ENCODE results near the gene OTULIN.

Gene OTULIN

GRCh38 chr5:14674983-14675854 lies 10.7 kb downstream of the OTULIN start:
- H3K4me3 Mint-ChIP-seq = peak overlapping the region; percentile 65

GRCh38 chr5:14675865-14676300 lies 11.4 kb downstream of the OTULIN start:
- Mint-ChIP-seq H3K4me3 (peak overlapping the region; percentile 65), H3K4me1 (ENCODE audit: low read depth) (peaks cover 60% of the 10 kb centered on the region), H3K36me3 (ENCODE audit: low read depth) (peaks cover 51% of the 10 kb centered on the region), H3K27me3 (ENCODE audit: low read depth) (no peaks in the 10 kb centered on the region), H3K27ac (peak overlapping the region; percentile 82), H3K9me3 (no peaks in the 10 kb centered on the region)
- DNase-seq (ENCODE audit: low spot score) = no peak

More at GRCh38 chr5:14674983-14675854, 10.7 kb downstream of the OTULIN start:
- Mint-ChIP-seq H3K36me3 (ENCODE audit: low read depth) (peaks cover 48% of the 10 kb centered on the region), H3K27me3 (ENCODE audit: low read depth) (no peaks in the 10 kb centered on the region), H3K4me1 (ENCODE audit: low read depth) (peaks cover 64% of the 10 kb centered on the region), H3K9me3 (no peaks in the 10 kb centered on the region), H3K27ac (peak overlapping the region; percentile 82)
- no peak for DNase-seq (ENCODE audit: low spot score)

GRCh38 chr5:14676320-14676719 lies 11.8 kb downstream of the OTULIN start:
- H3K36me3 Mint-ChIP-seq (ENCODE audit: low read depth) = peaks cover 50% of the 10 kb centered on the region
- DNase-seq (ENCODE audit: low spot score) = no peak
- H3K27ac Mint-ChIP-seq = peak overlapping the region; percentile 82
- no peaks in the 10 kb centered on the region for H3K9me3 Mint-ChIP-seq
- H3K4me1 Mint-ChIP-seq (ENCODE audit: low read depth) = peaks cover 56% of the 10 kb centered on the region
- H3K4me3 Mint-ChIP-seq = peak overlapping the region; percentile 65
- no peaks in the 10 kb centered on the region for H3K27me3 Mint-ChIP-seq (ENCODE audit: low read depth)

- Mint-ChIP-seq H3K9me3 (no peaks in the 10 kb centered on the region), H3K4me3 (no peak overlapping the region), H3K36me3 (ENCODE audit: low read depth) (peaks cover 59% of the 10 kb centered on the region), H3K4me1 (ENCODE audit: low read depth) (peaks cover 37% of the 10 kb centered on the region), H3K27me3 (ENCODE audit: low read depth) (no peaks in the 10 kb centered on the region), H3K27ac (no peak overlapping the region)
- DNase-seq (ENCODE audit: low spot score) = no peak
Measured at GRCh38 chr5:14678773-14679334, 14.3 kb downstream of the OTULIN start.

GRCh38 chr5:14679595-14679994 lies 15.1 kb downstream of the OTULIN start:
- H3K27ac Mint-ChIP-seq = no peak overlapping the region
- no peaks in the 10 kb centered on the region for H3K27me3 Mint-ChIP-seq (ENCODE audit: low read depth)
- DNase-seq (ENCODE audit: low spot score) = no peak
- H3K4me3 Mint-ChIP-seq = no peak overlapping the region
- peaks cover 54% of the 10 kb centered on the region for H3K36me3 Mint-ChIP-seq (ENCODE audit: low read depth)
- H3K9me3 Mint-ChIP-seq = no peaks in the 10 kb centered on the region
- H3K4me1 Mint-ChIP-seq (ENCODE audit: low read depth) = peaks cover 33% of the 10 kb centered on the region

GRCh38 chr5:14681236-14681752 lies 16.8 kb downstream of the OTULIN start:
- DNase-seq (ENCODE audit: low spot score) = no peak
- H3K4me1 Mint-ChIP-seq (ENCODE audit: low read depth) = peaks cover 25% of the 10 kb centered on the region
- H3K27ac Mint-ChIP-seq = no peak overlapping the region
- no peak overlapping the region for H3K4me3 Mint-ChIP-seq
- H3K27me3 Mint-ChIP-seq (ENCODE audit: low read depth) = no peaks in the 10 kb centered on the region
- no peaks in the 10 kb centered on the region for H3K9me3 Mint-ChIP-seq
- H3K36me3 Mint-ChIP-seq (ENCODE audit: low read depth) = peaks cover 50% of the 10 kb centered on the region

GRCh38 chr5:14683906-14684455 lies 19.5 kb downstream of the OTULIN start:
- DNase-seq (ENCODE audit: low spot score) = no peak
- no peak overlapping the region for H3K27ac Mint-ChIP-seq
- H3K4me1 Mint-ChIP-seq (ENCODE audit: low read depth) = peaks cover 18% of the 10 kb centered on the region
- H3K4me3 Mint-ChIP-seq = no peak overlapping the region
- peaks cover 56% of the 10 kb centered on the region for H3K36me3 Mint-ChIP-seq (ENCODE audit: low read depth)
- no peaks in the 10 kb centered on the region for H3K27me3 Mint-ChIP-seq (ENCODE audit: low read depth)
- no peaks in the 10 kb centered on the region for H3K9me3 Mint-ChIP-seq

GRCh38 chr5:14684757-14685156 lies 20.2 kb downstream of the OTULIN start:
- no peak for DNase-seq (ENCODE audit: low spot score)
- Mint-ChIP-seq H3K4me1 (ENCODE audit: low read depth) (peaks cover 16% of the 10 kb centered on the region), H3K27ac (peak overlapping the region; percentile 45), H3K27me3 (ENCODE audit: low read depth) (no peaks in the 10 kb centered on the region), H3K9me3 (peaks cover 4% of the 10 kb centered on the region), H3K36me3 (ENCODE audit: low read depth) (peaks cover 59% of the 10 kb centered on the region), H3K4me3 (no peak overlapping the region)

- Mint-ChIP-seq H3K27me3 (ENCODE audit: low read depth) (no peaks in the 10 kb centered on the region), H3K36me3 (ENCODE audit: low read depth) (peaks cover 64% of the 10 kb centered on the region), H3K9me3 (peaks cover 7% of the 10 kb centered on the region), H3K27ac (peak overlapping the region; percentile 34), H3K4me1 (ENCODE audit: low read depth) (peaks cover 16% of the 10 kb centered on the region), H3K4me3 (peak overlapping the region; percentile 29)
- DNase-seq (ENCODE audit: low spot score) = peak; percentile 66
Measured at GRCh38 chr5:14685757-14686156, 21.2 kb downstream of the OTULIN start.

GRCh38 chr5:14686517-14686916 lies 22.0 kb downstream of the OTULIN start:
- Mint-ChIP-seq H3K27me3 (ENCODE audit: low read depth) (no peaks in the 10 kb centered on the region), H3K36me3 (ENCODE audit: low read depth) (peaks cover 67% of the 10 kb centered on the region), H3K4me1 (ENCODE audit: low read depth) (peaks cover 16% of the 10 kb centered on the region), H3K9me3 (peaks cover 7% of the 10 kb centered on the region), H3K4me3 (no peak overlapping the region), H3K27ac (no peak overlapping the region)
- no peak for DNase-seq (ENCODE audit: low spot score)

- Mint-ChIP-seq H3K27me3 (ENCODE audit: low read depth) (no peaks in the 10 kb centered on the region), H3K9me3 (peaks cover 7% of the 10 kb centered on the region), H3K4me1 (ENCODE audit: low read depth) (peaks cover 17% of the 10 kb centered on the region), H3K27ac (no peak overlapping the region), H3K4me3 (no peak overlapping the region), H3K36me3 (ENCODE audit: low read depth) (peaks cover 66% of the 10 kb centered on the region)
- DNase-seq (ENCODE audit: low spot score) = no peak
Measured at GRCh38 chr5:14687023-14687665, 22.6 kb downstream of the OTULIN start.

- no peak for DNase-seq (ENCODE audit: low spot score)
- no peak overlapping the region for H3K4me3 Mint-ChIP-seq
- no peaks in the 10 kb centered on the region for H3K27me3 Mint-ChIP-seq (ENCODE audit: low read depth)
- H3K9me3 Mint-ChIP-seq = peaks cover 7% of the 10 kb centered on the region
- H3K27ac Mint-ChIP-seq = no peak overlapping the region
- H3K36me3 Mint-ChIP-seq (ENCODE audit: low read depth) = peaks cover 83% of the 10 kb centered on the region
- H3K4me1 Mint-ChIP-seq (ENCODE audit: low read depth) = peaks cover 18% of the 10 kb centered on the region
Measured at GRCh38 chr5:14693070-14693469, 28.6 kb downstream of the OTULIN start.

GRCh38 chr5:14695152-14695551 lies 30.6 kb downstream of the OTULIN start:
- peaks cover 32% of the 10 kb centered on the region for H3K4me1 Mint-ChIP-seq (ENCODE audit: low read depth)
- no peaks in the 10 kb centered on the region for H3K9me3 Mint-ChIP-seq
- no peak overlapping the region for H3K4me3 Mint-ChIP-seq
- no peak for DNase-seq (ENCODE audit: low spot score)
- H3K27me3 Mint-ChIP-seq (ENCODE audit: low read depth) = no peaks in the 10 kb centered on the region
- H3K36me3 Mint-ChIP-seq (ENCODE audit: low read depth) = peaks cover 85% of the 10 kb centered on the region
- no peak overlapping the region for H3K27ac Mint-ChIP-seq

GRCh38 chr5:14696057-14696456 lies 31.5 kb downstream of the OTULIN start:
- Mint-ChIP-seq H3K27ac (no peak overlapping the region), H3K4me1 (ENCODE audit: low read depth) (peaks cover 37% of the 10 kb centered on the region), H3K27me3 (ENCODE audit: low read depth) (no peaks in the 10 kb centered on the region), H3K36me3 (ENCODE audit: low read depth) (peaks cover 79% of the 10 kb centered on the region), H3K4me3 (no peak overlapping the region), H3K9me3 (no peaks in the 10 kb centered on the region)
- DNase-seq (ENCODE audit: low spot score) = no peak
